ENCODE results near the gene EXOC4.

Gene EXOC4

GRCh38 chr7:133433165-133433812 lies 180.4 kb downstream of the EXOC4 start:
- no peak for DNase-seq

DNA sequence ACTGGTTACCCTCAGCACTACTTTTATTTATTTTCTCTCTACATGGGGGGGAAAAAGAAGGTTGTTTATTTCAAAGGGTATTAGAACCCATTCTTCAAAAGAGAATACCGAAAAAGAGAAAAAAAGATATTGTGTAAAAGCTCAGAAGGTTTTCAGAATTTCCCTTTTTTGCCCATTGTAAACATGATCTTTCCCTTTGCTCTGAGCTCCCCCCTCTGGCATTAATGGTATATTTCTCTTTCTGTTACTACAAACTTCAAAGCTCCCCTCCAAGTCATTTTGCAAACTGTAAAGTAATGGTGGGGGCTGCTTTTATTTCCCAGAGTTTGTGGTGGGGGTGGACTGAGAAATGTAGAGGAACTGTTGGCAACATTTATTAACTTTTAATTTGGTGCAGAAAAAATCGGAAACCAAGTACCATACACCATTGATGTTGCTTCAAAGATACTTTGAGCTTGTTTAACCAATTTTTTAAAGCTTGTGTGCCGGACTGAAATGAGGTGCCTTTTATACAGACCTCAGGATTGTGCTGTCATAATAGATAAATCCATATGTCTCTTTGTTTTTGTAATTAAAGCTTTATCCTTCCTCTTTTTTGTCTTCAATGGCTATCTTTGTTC lies 181.5 kb downstream of the EXOC4 start:
- no peak for DNase-seq

GRCh38 chr7:133436014-133436428 lies 183.1 kb downstream of the EXOC4 start:
- no peak for DNase-seq

- no peak for DNase-seq
These were observed 184.7 kb downstream of the EXOC4 start for GRCh38 chr7:133437544-133437943.

- DNase-seq = no peak
These were observed 189.9 kb downstream of the EXOC4 start for GRCh38 chr7:133442818-133443217.

DNA sequence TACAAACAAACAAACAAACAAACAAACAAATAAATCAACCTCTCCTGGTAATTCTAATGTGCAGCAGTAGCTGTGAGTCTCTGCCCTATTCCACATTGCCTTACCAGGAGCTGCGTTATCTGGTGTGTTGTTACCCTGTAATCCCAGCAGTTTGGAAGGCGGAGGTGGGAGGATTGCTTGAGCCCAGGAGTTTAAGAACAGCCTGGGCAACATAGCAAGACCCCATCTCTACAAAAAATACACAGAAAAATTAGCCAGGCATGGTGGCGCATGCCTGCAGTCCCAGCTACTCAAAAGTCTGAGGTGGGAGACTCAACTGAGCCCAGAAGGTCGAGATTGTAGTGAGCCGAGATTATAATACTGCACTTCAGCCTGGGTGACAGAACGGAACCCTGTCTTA lies 192.7 kb downstream of the EXOC4 start:
- no peak for DNase-seq

- DNase-seq = no peak
These were observed 195.1 kb downstream of the EXOC4 start for GRCh38 chr7:133448012-133448411.

GRCh38 chr7:133452577-133452976 lies 199.7 kb downstream of the EXOC4 start:
- no peak for DNase-seq

DNA sequence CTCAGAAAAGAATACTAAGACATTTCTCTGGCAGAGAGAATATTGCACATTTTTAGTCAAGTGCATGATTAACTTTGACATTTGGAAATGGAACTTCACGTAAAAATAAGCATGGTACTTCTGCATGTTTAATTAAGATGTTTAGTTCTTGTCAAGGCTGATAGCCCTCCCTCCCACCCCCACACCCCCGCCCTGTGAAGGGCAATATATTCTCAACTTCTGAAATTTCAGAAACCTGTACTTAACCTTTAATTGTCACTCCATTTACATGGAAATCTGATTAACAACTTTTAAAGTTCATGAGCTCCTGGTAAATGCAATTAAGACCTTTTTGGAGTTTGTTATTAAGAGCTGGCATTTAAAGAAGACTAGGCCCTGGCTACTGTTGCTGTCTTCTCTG lies 205.8 kb downstream of the EXOC4 start:
- no peak for DNase-seq

DNA sequence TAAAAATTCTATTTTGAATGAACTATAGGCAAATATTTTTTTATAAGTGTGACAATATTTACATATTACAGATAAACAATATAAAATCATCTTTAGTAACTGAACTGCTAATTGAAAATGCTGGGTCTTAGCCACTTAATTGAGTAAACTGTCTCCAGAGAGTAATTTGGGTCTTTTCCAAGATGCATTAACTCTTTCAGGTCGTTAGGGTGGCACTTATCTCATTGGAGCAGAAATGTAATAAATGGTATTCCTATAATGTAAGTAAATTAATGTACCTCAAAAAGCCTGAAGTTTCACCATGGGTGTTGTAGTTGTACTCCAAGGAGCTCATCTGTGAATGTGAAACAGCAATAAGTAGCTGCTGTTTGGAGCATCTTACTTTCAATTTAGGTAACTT lies 208.5 kb downstream of the EXOC4 start:
- DNase-seq = no peak

DNA sequence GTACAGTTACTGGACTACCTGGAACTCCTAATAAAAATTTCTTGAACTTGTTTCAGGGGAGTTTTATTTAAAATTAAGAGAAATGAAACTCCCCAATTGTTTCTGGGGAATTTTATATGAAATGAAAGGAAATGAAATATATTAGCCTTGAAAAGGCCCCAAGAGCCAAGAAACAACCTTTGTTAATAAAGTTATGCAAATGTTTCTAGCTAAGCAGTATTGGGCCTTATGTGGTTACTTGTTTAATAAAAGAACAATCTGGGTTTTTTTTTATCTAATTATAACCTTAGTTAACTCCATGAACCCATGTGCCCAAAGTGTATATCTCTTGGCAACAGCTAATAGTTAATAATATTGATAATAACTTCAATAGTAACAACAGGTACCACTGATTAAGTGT lies 222.8 kb downstream of the EXOC4 start:
- no peak for DNase-seq

DNA sequence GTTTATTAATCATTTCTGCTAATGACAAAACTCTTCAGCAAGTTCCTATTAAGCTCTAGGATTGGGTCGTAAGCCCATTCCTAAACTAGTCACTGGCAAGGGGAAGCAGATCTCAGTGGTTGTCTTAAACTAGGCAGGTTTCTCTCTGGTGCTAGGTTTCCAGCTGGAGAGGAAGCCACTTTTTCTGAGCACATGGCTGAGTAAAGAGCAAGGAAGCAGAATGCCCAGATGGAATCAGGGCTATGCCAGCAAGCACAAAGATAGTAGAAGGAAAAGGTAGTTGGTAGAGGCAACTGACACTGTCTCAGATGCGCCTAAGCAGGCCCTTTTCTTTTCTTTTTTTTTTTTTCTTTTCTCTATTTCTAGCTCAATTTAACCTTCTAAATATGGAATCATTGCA lies 224.9 kb downstream of the EXOC4 start:
- DNase-seq = no peak

DNA sequence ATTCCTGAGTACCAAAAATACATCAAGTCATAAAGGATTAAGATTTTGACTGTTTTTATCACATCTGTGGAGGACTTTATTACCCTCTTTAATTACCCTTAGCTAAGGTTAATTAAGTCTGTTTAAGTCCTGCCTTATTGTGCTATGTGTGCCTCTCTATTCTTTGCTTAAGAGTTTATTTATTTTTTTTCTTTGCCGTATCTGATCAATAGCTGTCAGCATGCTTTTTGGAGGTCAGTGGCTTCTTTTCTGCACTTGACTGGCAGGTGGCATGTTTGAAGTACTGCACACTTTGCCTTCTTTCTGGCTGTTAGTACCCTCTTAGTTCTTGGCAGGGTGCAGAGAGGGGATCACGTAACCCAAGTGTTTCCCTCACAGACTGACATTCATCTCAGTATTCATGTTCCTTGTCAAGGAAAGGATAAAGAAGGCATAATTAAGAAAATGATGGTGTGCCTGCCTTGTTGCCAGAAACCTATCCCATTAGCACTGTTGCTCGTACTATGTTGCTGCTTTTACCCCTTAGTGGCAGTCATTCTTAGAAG lies 225.8 kb downstream of the EXOC4 start:
- DNase-seq = no peak

DNA sequence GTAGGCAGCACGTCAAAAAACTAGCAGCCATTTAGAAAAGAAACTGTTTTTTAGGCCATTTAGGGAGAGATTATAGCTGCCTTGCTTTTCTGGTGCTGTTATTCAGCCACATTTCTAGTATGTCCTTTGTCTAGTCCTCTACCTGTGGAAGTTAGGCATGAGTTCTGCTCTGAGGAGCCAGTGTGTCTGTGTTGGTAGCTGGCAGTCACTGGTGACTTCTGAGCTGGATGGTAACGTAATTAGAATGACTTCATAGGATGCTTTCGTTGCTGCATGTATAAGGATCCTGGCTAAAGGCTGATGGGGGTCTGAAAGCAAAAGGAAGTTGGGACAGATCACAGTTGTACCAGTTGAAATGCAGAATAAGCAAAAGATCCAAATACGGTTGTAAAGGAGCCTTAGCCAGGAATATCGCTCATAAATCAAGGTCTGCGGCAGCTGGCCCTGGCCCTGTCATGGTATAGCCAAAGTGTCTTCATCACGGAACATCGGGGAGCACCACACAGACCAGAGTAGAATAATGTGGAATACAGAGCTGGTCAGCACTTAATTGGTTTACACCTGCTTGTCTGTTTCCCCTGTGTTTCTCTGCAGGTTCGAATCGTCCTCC lies 226.7 kb downstream of the EXOC4 start:
- no peak for DNase-seq

- DNase-seq = no peak
These were observed 228.0 kb downstream of the EXOC4 start for GRCh38 chr7:133480868-133481267.

DNA sequence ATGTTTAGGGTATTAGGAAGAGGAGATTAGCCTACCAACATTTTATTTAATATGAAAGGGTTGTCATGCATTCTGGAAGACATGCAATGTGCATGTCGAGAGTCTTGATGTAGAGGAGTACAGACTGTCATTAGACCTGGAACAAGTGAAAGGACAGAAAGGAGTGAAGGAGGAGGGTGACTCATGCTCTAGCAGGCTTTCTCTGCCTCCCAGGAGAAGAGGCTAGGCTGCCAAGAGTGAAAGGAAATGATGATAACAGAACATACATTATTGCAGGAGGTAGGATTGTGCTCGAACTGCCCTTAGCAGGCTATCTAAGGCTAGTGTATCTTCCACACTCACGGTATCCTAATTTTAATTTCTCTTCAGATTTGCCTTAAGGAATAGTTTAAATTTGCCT lies 228.8 kb downstream of the EXOC4 start:
- no peak for DNase-seq

DNA sequence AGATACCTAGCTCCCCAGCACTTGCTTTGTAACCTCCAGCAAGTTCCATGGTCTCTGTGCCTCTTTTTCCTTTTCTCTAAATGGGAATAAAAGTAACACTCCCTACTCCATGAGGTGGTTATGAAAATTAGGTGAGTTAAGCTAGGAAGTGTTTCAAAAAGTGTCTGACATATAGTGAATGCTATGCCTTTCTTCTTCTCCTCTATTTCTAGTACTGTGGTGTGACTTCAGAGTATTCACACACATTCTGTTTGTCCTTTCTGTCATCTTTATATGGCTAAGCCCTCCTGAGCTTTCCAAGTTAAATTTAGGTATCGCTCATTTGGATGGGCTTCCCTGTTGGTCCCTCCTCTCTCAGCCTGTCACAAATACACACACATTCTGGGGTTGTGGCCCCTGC lies 229.7 kb downstream of the EXOC4 start:
- DNase-seq = no peak

- no peak for DNase-seq
These were observed 231.2 kb downstream of the EXOC4 start for GRCh38 chr7:133484086-133484485.

- no peak for DNase-seq
These were observed 237.0 kb downstream of the EXOC4 start for GRCh38 chr7:133489906-133490305.

- DNase-seq = no peak
These were observed 238.4 kb downstream of the EXOC4 start for GRCh38 chr7:133491201-133491691.

- no peak for DNase-seq
These were observed 239.2 kb downstream of the EXOC4 start for GRCh38 chr7:133491846-133492652.

DNA sequence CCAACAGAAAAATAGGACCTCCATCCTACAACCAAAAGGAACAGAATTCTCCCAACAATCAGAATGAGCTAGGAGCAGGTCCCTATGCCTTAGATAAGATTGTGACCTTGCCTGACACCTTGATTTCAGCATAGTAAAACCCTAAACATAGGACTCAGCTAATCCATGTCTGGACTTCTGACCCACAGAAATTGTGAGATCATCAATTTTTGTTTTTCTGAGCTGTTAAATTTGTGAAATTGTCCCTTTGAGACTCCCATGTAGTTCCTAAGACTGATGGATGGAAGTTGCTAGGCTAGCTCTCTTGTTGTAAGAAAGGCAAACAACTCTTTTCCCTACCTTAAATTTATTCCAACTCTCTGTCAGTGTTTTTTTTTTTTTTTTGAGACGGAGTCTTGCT lies 244.2 kb downstream of the EXOC4 start:
- DNase-seq = no peak

- DNase-seq = no peak
These were observed 248.9 kb downstream of the EXOC4 start for GRCh38 chr7:133501771-133502170.

Measured in NCI-H748 treated with DMSO at 0.1 percent for 48 hours (cell line).